ENCODE data around the gene OR52M1.

The OR52M1 gene

DNA sequence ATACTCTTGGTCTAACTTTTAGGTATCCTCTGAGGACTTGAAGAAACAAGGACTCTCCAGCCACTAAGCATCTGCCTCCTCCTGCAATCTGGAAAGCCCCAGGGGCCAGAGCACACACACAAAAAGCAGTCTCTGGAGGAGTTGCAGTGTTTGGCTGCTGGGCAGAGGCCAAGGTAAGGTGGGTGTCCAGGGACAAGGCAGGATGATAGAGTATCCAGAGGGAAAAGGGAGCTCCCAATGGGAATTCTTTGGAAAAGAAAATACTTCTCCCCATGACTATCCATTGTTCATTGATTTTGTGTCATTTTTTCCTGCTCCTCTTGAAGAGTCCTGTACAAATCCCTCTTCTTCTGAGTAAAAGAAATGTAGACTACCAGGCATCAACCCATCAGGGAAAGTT, 36.5 kb downstream of the OR52M1 start, which contains the start of gene OR52I2:
Gene OR52I2 (plus strand): TSS at position 301 of the 400 bp plus-strand sequence.
- no peak within 1 kb of the TSS for H3K4me3 ChIP-seq (replicated peaks; ENCODE audit: low read depth, low read length)
- no peak for TF ChIP-seq CTCF (IDR thresholded peaks at IDR 0.05; ENCODE audit: low read length, missing control alignments)
- no peak for DNase-seq (ENCODE audit: low read depth)

DNA sequence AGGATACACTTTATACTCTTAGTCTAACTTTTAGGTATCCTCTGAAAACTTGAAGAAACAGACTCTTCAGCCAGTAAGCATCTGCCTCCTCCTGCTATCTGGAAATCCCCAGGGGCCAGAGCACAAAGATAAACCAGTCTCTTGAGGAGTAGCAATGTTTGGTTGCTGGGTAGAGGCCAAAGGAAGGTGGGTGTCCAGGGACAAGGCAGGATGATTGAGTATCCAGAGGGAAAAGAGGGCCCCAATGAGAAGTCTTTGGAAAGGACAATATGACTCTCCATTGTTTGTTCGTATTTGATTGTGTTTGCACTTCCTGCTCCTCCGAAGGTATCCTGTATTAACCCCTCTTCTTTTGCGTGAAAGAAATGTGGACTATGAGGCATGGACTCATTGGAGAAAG, 44.0 kb downstream of the OR52M1 start:
- no peak for DNase-seq (ENCODE audit: low read depth)
- no peak for TF ChIP-seq CTCF (IDR thresholded peaks at IDR 0.05; ENCODE audit: low read length, missing control alignments)
- no peak overlapping the region for H3K4me3 ChIP-seq (replicated peaks; ENCODE audit: low read depth, low read length)

GRCh38 chr11:4593739-4594138, 48.7 kb downstream of the OR52M1 start, which contains the start of gene OR52I1:
TSS of gene OR52I1 (plus strand) at chr11:4594039. CDS start at chr11:4594039, 0 bp downstream.
- no peak within 1 kb of the TSS for H3K4me3 ChIP-seq (replicated peaks; ENCODE audit: low read depth, low read length)
- DNase-seq (ENCODE audit: low read depth): no peak
- no peak for TF ChIP-seq CTCF (IDR thresholded peaks at IDR 0.05; ENCODE audit: low read length, missing control alignments)
